Endodermal cell (in vitro differentiated cells): ENCODE results near the gene HIGD1A. TPM values are rescaled to one million over a fixed set of nuclear protein-coding genes. Genes with fewer than 3 reads are reported as not detected.
A peak's percentile ranks its signal among the peaks of the same experiment; 100 is the strongest.

Experiments used
- DNase-seq: peaks from one replicate; pipeline ENCODE4 v3.0.0-alpha.2; 2017
- H3K27ac ChIP-seq: 2 replicates; pipeline ENCODE4 v1.5.1; 2013; ENCODE audit warnings: mild to moderate bottlenecking, low read depth, low read length, moderate library complexity
- H3K27me3 ChIP-seq: 2 replicates; pipeline ENCODE4 v1.6.1; 2013; ENCODE audit warnings: mild to moderate bottlenecking, low read length, moderate library complexity; ENCODE audit not compliant: insufficient read depth, control insufficient read depth, poor library complexity, severe bottlenecking
- H3K36me3 ChIP-seq: 2 replicates; pipeline ENCODE4 v1.7.0; 2013; ENCODE audit warnings: mild to moderate bottlenecking, low read length, moderate library complexity; ENCODE audit not compliant: control insufficient read depth, insufficient read depth
- H3K4me1 ChIP-seq: one replicate; pipeline ENCODE4 v1.7.0; 2013; ENCODE audit warnings: low read length; ENCODE audit not compliant: control insufficient read depth, insufficient read depth
- H3K4me3 ChIP-seq: 2 replicates; pipeline ENCODE4 v1.5.1; 2013; ENCODE audit warnings: mild to moderate bottlenecking, low read length, moderate library complexity
- H3K9ac ChIP-seq: 2 replicates; pipeline ENCODE4 v1.6.1; 2013; ENCODE audit warnings: mild to moderate bottlenecking, low read length, moderate library complexity; ENCODE audit not compliant: poor library complexity, severe bottlenecking; ENCODE audit errors: extremely low read depth
- H3K9me3 ChIP-seq: 2 replicates; pipeline ENCODE4 v1.6.1; 2013; ENCODE audit warnings: mild to moderate bottlenecking, low read length, moderate library complexity; ENCODE audit not compliant: control insufficient read depth
- H3K27ac Mint-ChIP-seq: 2 replicates; pipeline ENCODE4 v1.8.0; 2020; ENCODE audit warnings: mixed read lengths
- H3K27me3 Mint-ChIP-seq: 2 replicates; pipeline ENCODE4 v1.8.0; 2021; ENCODE audit warnings: mild to moderate bottlenecking, mixed read lengths; ENCODE audit not compliant: insufficient read depth
- H3K36me3 Mint-ChIP-seq: 2 replicates; pipeline ENCODE4 v1.8.0; 2020; ENCODE audit warnings: low read depth, mixed read lengths
- H3K4me1 Mint-ChIP-seq: 2 replicates; pipeline ENCODE4 v1.8.0; 2020; ENCODE audit warnings: mixed read lengths
- H3K4me3 Mint-ChIP-seq: 2 replicates; pipeline ENCODE4 v1.8.0; 2020; ENCODE audit warnings: mild to moderate bottlenecking, moderate library complexity, mixed read lengths
- H3K9me3 Mint-ChIP-seq: 2 replicates; pipeline ENCODE4 v1.8.0; 2020; ENCODE audit warnings: mild to moderate bottlenecking, mixed read lengths
- CTCF ChIP-seq: fragments of 200-600 bp; sonication (generic); conservative IDR thresholded peaks from 2 replicates; pipeline ENCODE4 v1.5.0; 2021; ENCODE audit warnings: antibody characterized with exemption, mild to moderate bottlenecking
- WGBS, 2 experiments: methylation state at CpG; one replicate each; pipeline versions ENCODE4 v1.1.5 to v1.1.7; 2013; ENCODE audit warnings: missing lambda C conversion rate in 2 of 2, mixed read lengths in 1 of 2; ENCODE audit not compliant: insufficient coverage in 1 of 2, insufficient read length in 1 of 2; 5-methylcytosine and 5-hydroxymethylcytosine counted together
- total RNA-seq, 2 donors: library from RNA; stranded (reverse); fragmentation: NEBNext Ultra II Directional in 1 of 2; extraction: Animal tissue kit (Norgen Biotek cat#: 25700) in 1 of 2; gene quantifications; 2 replicates in 1 of 2; 3 replicates in 1 of 2; pipeline ENCODE4 v1.2.1, GENCODE V29; 2021

The HIGD1A gene
- total RNA-seq, 2 donors from 2014 or later = 116 to 121 TPM

GRCh38 chr3:42807929-42808328 lies 3.6 kb upstream of the HIGD1A start:
- no peak overlapping the region for H3K27ac ChIP-seq
- WGBS, 2 experiments = 98 to 100% methylated on average over 2 to 3 of the region's 4 CpGs
- no peaks in the 10 kb centered on the region for H3K27me3 ChIP-seq
- no peak for DNase-seq
- no peak for TF ChIP-seq CTCF
- Mint-ChIP-seq H3K4me3 (no peak overlapping the region), H3K36me3 (peaks cover 8% of the 10 kb centered on the region), H3K27me3 (no peaks in the 10 kb centered on the region), H3K4me1 (peaks cover 22% of the 10 kb centered on the region), H3K9me3 (peaks cover 14% of the 10 kb centered on the region), H3K27ac (no peak overlapping the region)
- no peak overlapping the region for H3K9ac ChIP-seq
- H3K9me3 ChIP-seq = peaks cover 20% of the 10 kb centered on the region
- H3K4me3 ChIP-seq = peak overlapping the region; percentile 53
- peaks cover 2% of the 10 kb centered on the region for H3K36me3 ChIP-seq
- H3K4me1 ChIP-seq = peaks cover 3% of the 10 kb centered on the region

GRCh38 chr3:42805141-42805821 lies 991 bp upstream of the HIGD1A start:
- peak overlapping the region; percentile 98 for H3K27ac Mint-ChIP-seq
- peak; percentile 89 for DNase-seq
- TF ChIP-seq CTCF = no peak
- H3K27me3 ChIP-seq = no peaks in the 10 kb centered on the region
- H3K9me3 ChIP-seq = peaks cover 20% of the 10 kb centered on the region
- peaks cover 8% of the 10 kb centered on the region for H3K4me1 ChIP-seq
- no peaks in the 10 kb centered on the region for H3K27me3 Mint-ChIP-seq
- peaks cover 17% of the 10 kb centered on the region for H3K36me3 Mint-ChIP-seq
- H3K9ac ChIP-seq = peak overlapping the region; percentile 98
- H3K4me1 Mint-ChIP-seq = peaks cover 28% of the 10 kb centered on the region
- peaks cover 28% of the 10 kb centered on the region for H3K36me3 ChIP-seq
- peak overlapping the region; percentile 40 for H3K27ac ChIP-seq
- peak overlapping the region; percentile 100 for H3K4me3 Mint-ChIP-seq
- 14 to 18% methylated on average over 16 to 23 of the region's 23 CpGs for WGBS, 2 experiments
- peak overlapping the region; percentile 100 for H3K4me3 ChIP-seq
- H3K9me3 Mint-ChIP-seq = peaks cover 14% of the 10 kb centered on the region

GRCh38 chr3:42804831-42805132 lies 492 bp upstream of the HIGD1A start:
- Mint-ChIP-seq H3K4me3 (peak overlapping the region; percentile 100), H3K27ac (peak overlapping the region; percentile 98), H3K36me3 (peaks cover 20% of the 10 kb centered on the region), H3K27me3 (no peaks in the 10 kb centered on the region), H3K9me3 (peaks cover 14% of the 10 kb centered on the region), H3K4me1 (peaks cover 29% of the 10 kb centered on the region)
- no peak overlapping the region for H3K27ac ChIP-seq
- H3K4me3 ChIP-seq = peak overlapping the region; percentile 100
- H3K4me1 ChIP-seq = peaks cover 8% of the 10 kb centered on the region
- DNase-seq = no peak
- H3K36me3 ChIP-seq = peaks cover 32% of the 10 kb centered on the region
- peaks cover 21% of the 10 kb centered on the region for H3K9me3 ChIP-seq
- TF ChIP-seq CTCF = no peak
- WGBS, 2 experiments = 3% methylated on average over 7 to 13 of the region's 13 CpGs
- peak overlapping the region; percentile 98 for H3K9ac ChIP-seq
- no peaks in the 10 kb centered on the region for H3K27me3 ChIP-seq
